Liver (tissue), 9 donors: Measurements from ENCODE around the gene FGD1. TPM values are rescaled to one million over a fixed set of nuclear protein-coding genes. Genes with fewer than 3 reads are reported as not detected.

ENCODE experiments used
- DNase-seq: peaks from one replicate; pipeline ENCODE4 v3.0.0-alpha.2; 2017; ENCODE audit warnings: low spot score
- H3K27ac ChIP-seq, 2 donors: one replicate each; pipeline ENCODE4 v1.7.0; 2013; ENCODE audit warnings: inconsistent platforms in 2 of 2, low read length in 2 of 2, control low read depth in 1 of 2, low read depth in 1 of 2, mild to moderate bottlenecking in 1 of 2
- H3K27me3 ChIP-seq, 4 donors: one replicate each; pipeline versions ENCODE4 v1.6.1 to v1.7.0; 2013; ENCODE audit warnings: low read length in 3 of 4, inconsistent platforms in 1 of 4, mild to moderate bottlenecking in 1 of 4, moderate library complexity in 1 of 4; ENCODE audit not compliant: control insufficient read depth in 4 of 4, insufficient read depth in 4 of 4
- H3K36me3 ChIP-seq, 4 donors: one replicate each; pipeline versions ENCODE4 v1.6.1 to v1.7.0; 2013; ENCODE audit warnings: low read length in 3 of 4, mild to moderate bottlenecking in 3 of 4, low read depth in 1 of 4, moderate library complexity in 1 of 4; ENCODE audit not compliant: control insufficient read depth in 4 of 4, insufficient read depth in 3 of 4
- H3K4me1 ChIP-seq, 4 donors: one replicate each; pipeline versions ENCODE4 v1.6.1 to v1.7.0; 2013; ENCODE audit warnings: low read length in 3 of 4, mild to moderate bottlenecking in 3 of 4, moderate library complexity in 1 of 4; ENCODE audit not compliant: control insufficient read depth in 4 of 4, insufficient read depth in 4 of 4
- H3K4me3 ChIP-seq, 3 donors: one replicate each; pipeline versions ENCODE4 v1.6.1 to v1.7.0; 2013; ENCODE audit warnings: low read length in 3 of 3, control low read depth in 1 of 3, low read depth in 1 of 3, mild to moderate bottlenecking in 1 of 3
- H3K9ac ChIP-seq, 2 donors: one replicate each; pipeline ENCODE4 v1.7.0; 2013; ENCODE audit warnings: low read length in 2 of 2, mild to moderate bottlenecking in 2 of 2, moderate library complexity in 2 of 2, control low read depth in 1 of 2, low read depth in 1 of 2
- H3K9me3 ChIP-seq, 4 donors: one replicate each; pipeline versions ENCODE4 v1.6.1 to v1.7.0; 2013; ENCODE audit warnings: low read length in 3 of 4; ENCODE audit not compliant: control insufficient read depth in 4 of 4
- ATF3 ChIP-seq: IDR thresholded peaks from 2 replicates; pipeline ENCODE4 v1.6.1; 2016; ENCODE audit warnings: antibody characterized with exemption
- CTCF ChIP-seq: fragments of 150-350 bp; IDR thresholded peaks from 2 replicates; pipeline ENCODE4 v1.5.1; 2017; ENCODE audit warnings: improper control_type of control experiment, low read depth, low read length; ENCODE audit not compliant: missing input control
- EGR1 ChIP-seq, 2 donors: IDR thresholded peaks; 2 replicates each; pipeline ENCODE4 v1.6.1; 2016 to 2018; ENCODE audit warnings: antibody characterized with exemption in 2 of 2, low read depth in 2 of 2
- FOXA1 ChIP-seq: IDR thresholded peaks from 2 replicates; pipeline ENCODE4 v1.6.1; 2016; ENCODE audit warnings: antibody characterized with exemption
- FOXA2 ChIP-seq: IDR thresholded peaks from 2 replicates; pipeline ENCODE4 v1.6.1; 2016; ENCODE audit warnings: antibody characterized with exemption
- GABPA ChIP-seq, 2 donors: IDR thresholded peaks in 1 of 2; conservative IDR thresholded peaks in 1 of 2; 2 replicates each; pipeline ENCODE4 v1.6.1; 2016; ENCODE audit warnings: antibody characterized with exemption in 2 of 2, mild to moderate bottlenecking in 1 of 2, moderate library complexity in 1 of 2
- HNF4A ChIP-seq, 2 donors: conservative IDR thresholded peaks; 2 replicates each; pipeline ENCODE4 v1.6.1; 2016; ENCODE audit warnings: antibody characterized with exemption in 2 of 2, mild to moderate bottlenecking in 2 of 2
- HNF4G ChIP-seq: IDR thresholded peaks from 2 replicates; pipeline ENCODE4 v1.6.1; 2016; ENCODE audit warnings: antibody characterized with exemption
- JUND ChIP-seq, 2 donors: IDR thresholded peaks; 2 replicates each; pipeline ENCODE4 v1.6.1; 2016; ENCODE audit warnings: antibody characterized with exemption in 2 of 2
- MAX ChIP-seq: IDR thresholded peaks from 2 replicates; pipeline ENCODE4 v1.6.1; 2016; ENCODE audit warnings: antibody characterized with exemption
- NR2F2 ChIP-seq: IDR thresholded peaks from 2 replicates; pipeline ENCODE4 v1.6.1; 2016; ENCODE audit warnings: antibody characterized with exemption
- RAD21 ChIP-seq, 2 donors: IDR thresholded peaks; 2 replicates each; pipeline ENCODE4 v1.6.1; 2016; ENCODE audit warnings: antibody characterized with exemption in 2 of 2, mild to moderate bottlenecking in 2 of 2
- REST ChIP-seq: IDR thresholded peaks from 2 replicates; pipeline ENCODE4 v1.6.1; 2016; ENCODE audit warnings: antibody characterized with exemption, mild to moderate bottlenecking
- RXRA ChIP-seq, 2 donors: IDR thresholded peaks; 2 replicates each; pipeline ENCODE4 v1.6.1; 2017 to 2018; ENCODE audit warnings: antibody characterized with exemption in 2 of 2, mild to moderate bottlenecking in 1 of 2
- SP1 ChIP-seq: IDR thresholded peaks from 2 replicates; pipeline ENCODE4 v1.6.1; 2018; ENCODE audit warnings: antibody characterized with exemption, mild to moderate bottlenecking
- TAF1 ChIP-seq: conservative IDR thresholded peaks from 2 replicates; pipeline ENCODE4 v1.6.1; 2016; ENCODE audit warnings: antibody characterized with exemption, mild to moderate bottlenecking
- YY1 ChIP-seq: IDR thresholded peaks from 2 replicates; pipeline ENCODE4 v1.6.1; 2016; ENCODE audit warnings: antibody characterized with exemption, mild to moderate bottlenecking
- ZBTB33 ChIP-seq: IDR thresholded peaks from 2 replicates; pipeline ENCODE4 v1.6.1; 2016; ENCODE audit warnings: antibody characterized with exemption
- WGBS: extraction: QIAGEN DNeasy Blood & Tissue Kit; methylation state at CpG from one replicate; pipeline ENCODE4 v1.1.7; 2013; 5-methylcytosine and 5-hydroxymethylcytosine counted together
- polyA plus RNA-seq, 2 donors: library from polyadenylated mRNA; stranded (reverse) in 1 of 2; unstranded in 1 of 2; fragments of 200-250 nt in 1 of 2; fragments of >200 nt in 1 of 2; fragmentation: Nextera tagmentation in 1 of 2; extraction: Ambion mirVana in 1 of 2; gene quantifications; one replicate each; pipeline versions ENCODE4 v1.2.1 to v1.2.3, GENCODE V29; 2013 to 2015
- total RNA-seq, 2 donors: library from RNA; depleted of rRNA; stranded (reverse); fragments of >200 nt; gene quantifications; one replicate each; pipeline ENCODE4 v1.2.3, GENCODE V29; 2014
- donor health status: healthy.
- donor health status: healthy.
- donor health status: healthy.
- donor health status: healthy.
- donor health status: healthy.

The FGD1 gene
- total and polyA plus RNA-seq, 4 donors: 0.32 to 0.89 (median 0.58) TPM

GRCh38 chrX:54534271-54534670 is 38.2 kb upstream of the FGD1 start:
- WGBS: 87% methylated on average over 4 of the region's 4 CpGs
- Histone ChIP-seq H3K9ac (no peak overlapping the region), H3K4me1 (peaks cover 3 to 10% (median 8%) of the 10 kb centered on the region in 4 donors), H3K36me3 (peaks cover 0 to 20% (median 9%) of the 10 kb centered on the region in 4 donors), H3K9me3 (no peaks in the 10 kb centered on the region), H3K27me3 (no peaks in the 10 kb centered on the region), H3K27ac (no peak overlapping the region), H3K4me3 (no peak overlapping the region)
- DNase-seq: no peak
- TF ChIP-seq EGR1 (IDR thresholded peaks at IDR 0.05; ENCODE audit: low read depth in 2 of 2) (no peak), HNF4A (conservative IDR thresholded peaks at IDR 0.05) (no peak), REST (no peak), CTCF (no peak), YY1 (no peak), RXRA (IDR thresholded peaks at IDR 0.05) (no peak), TAF1 (no peak), SP1 (no peak), NR2F2 (no peak), JUND (IDR thresholded peaks at IDR 0.05) (no peak), FOXA1 (no peak), ZBTB33 (no peak), HNF4G (no peak), FOXA2 (no peak), MAX (no peak), RAD21 (IDR thresholded peaks at IDR 0.05) (no peak), ATF3 (no peak)

GRCh38 chrX:54530357-54530900 is 34.4 kb upstream of the FGD1 start:
- peaks cover 5 to 10% (median 8%) of the 10 kb centered on the region in 4 donors for H3K4me1 ChIP-seq
- WGBS: under 1% methylated on average over 22 of the region's 22 CpGs
- TF ChIP-seq MAX: no peak
- TF ChIP-seq FOXA1: no peak
- no peak for TF ChIP-seq RAD21 (IDR thresholded peaks at IDR 0.05)
- peak; percentile 0 for TF ChIP-seq REST
- peak in 1 of 2 donors; percentile 45 for TF ChIP-seq GABPA (IDR thresholded peaks at IDR 0.05 in 1 of 2, conservative IDR thresholded peaks at IDR 0.05 in 1 of 2)
- H3K36me3 ChIP-seq: peaks cover 0 to 6% (median under 1%) of the 10 kb centered on the region in 4 donors
- DNase-seq: peak; percentile 33
- H3K4me3 ChIP-seq: peak overlapping the region; percentile 65 to 88 (median 84)
- peaks cover 0 to 4% (median 0%) of the 10 kb centered on the region in 4 donors for H3K9me3 ChIP-seq
- no peaks in the 10 kb centered on the region for H3K27me3 ChIP-seq
- H3K9ac ChIP-seq: peak overlapping the region; percentile 64 to 68
- H3K27ac ChIP-seq: peak overlapping the region; percentile 53 to 56
